GM18519 (cell line): ENCODE measurements around the gene GPR18.

ENCODE experiments used
- ATAC-seq: cut with Tn5 transposase; IDR thresholded peaks from one replicate; pipeline ENCODE4 v1.9.1; 2021; ENCODE audit warnings: mild to moderate bottlenecking, moderate library complexity; ENCODE audit not compliant: unreplicated experiment, low FRiP score

GPR18 gene

DNA sequence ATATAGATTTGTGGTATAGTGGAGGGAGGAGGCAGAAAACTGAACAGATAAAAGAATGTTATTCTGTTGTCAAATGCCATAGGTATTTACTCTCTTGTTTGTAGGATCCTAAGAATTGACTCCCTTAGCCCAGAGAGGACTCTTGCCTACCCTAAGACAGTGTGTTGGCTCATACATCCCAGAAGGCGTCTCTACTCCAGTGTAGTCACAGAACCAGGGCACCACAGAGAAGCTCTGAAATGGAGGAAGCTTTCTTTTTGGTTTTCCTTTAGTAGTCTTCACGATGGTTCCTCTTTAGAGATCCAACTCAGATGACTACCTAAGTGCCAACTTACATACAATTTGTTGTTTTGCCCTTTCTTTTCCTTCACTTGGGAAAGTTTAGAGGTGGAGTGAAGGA, 35.0 kb upstream of the GPR18 start:
- no peak for ATAC-seq

DNA sequence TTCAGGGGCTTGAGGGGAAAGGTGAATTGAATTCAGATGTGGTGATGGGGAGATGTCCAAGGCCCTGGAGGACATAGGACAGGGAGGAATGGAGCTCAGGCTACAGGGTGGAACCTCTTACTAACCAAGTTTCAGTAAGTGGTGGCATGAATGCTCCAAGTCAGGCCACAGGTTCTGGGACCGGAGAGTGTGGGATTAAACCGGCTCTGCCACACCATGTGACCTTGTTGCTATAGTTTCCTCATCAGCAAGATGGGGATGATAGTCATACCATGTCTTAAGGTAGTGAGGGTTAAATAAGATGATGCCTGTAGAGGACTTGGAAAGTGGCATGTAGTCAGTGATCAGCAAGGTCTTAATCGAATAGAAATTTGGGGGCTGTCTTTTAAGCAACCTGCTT, 32.7 kb upstream of the GPR18 start:
- no peak for ATAC-seq

- no peak for ATAC-seq
Observed at GRCh38 chr13:99289674-99290337, 31.6 kb upstream of the GPR18 start.

DNA sequence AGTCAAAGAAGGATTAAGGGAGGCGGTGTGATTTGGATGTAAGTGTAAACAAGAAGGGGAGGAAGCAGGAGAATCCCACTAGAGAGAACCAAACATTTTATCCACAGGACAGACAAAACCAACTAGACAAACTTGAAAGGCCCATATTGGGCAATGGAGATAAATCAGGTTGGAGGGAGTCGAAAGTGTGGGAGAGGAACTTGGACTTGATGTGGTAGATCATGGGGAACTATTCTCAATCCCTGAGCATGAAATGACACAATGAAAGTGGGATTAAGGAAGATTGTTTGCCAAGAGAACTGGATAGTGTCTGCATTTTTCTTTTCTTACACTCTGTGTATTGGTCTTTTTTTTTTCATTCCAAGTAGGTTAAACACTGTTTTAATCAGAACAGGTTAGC, 31.1 kb upstream of the GPR18 start:
- ATAC-seq: no peak

- peak; percentile 77 for ATAC-seq
Observed at GRCh38 chr13:99288089-99288488, 29.9 kb upstream of the GPR18 start.

DNA sequence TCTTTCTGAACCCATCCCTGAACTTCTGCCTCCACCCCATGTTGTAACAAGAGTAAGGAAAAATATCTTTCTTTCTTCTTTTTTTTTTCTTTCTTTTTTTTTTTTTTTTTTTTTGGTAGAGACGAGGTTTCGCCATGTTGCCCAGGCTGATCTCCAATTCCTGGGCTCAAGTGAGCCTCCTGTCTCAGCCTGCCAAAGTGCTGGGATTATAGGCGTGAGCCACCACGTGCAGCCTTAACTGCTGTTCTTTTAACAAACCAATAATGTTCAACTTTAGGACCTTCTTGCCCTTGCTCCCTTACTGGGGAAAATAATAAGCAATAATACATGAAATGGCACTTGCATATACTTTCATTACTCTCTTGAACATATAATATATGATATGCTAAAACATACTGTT, 29.4 kb upstream of the GPR18 start:
- no peak for ATAC-seq

- ATAC-seq: no peak
Observed at GRCh38 chr13:99285432-99286182, 27.4 kb upstream of the GPR18 start.

DNA sequence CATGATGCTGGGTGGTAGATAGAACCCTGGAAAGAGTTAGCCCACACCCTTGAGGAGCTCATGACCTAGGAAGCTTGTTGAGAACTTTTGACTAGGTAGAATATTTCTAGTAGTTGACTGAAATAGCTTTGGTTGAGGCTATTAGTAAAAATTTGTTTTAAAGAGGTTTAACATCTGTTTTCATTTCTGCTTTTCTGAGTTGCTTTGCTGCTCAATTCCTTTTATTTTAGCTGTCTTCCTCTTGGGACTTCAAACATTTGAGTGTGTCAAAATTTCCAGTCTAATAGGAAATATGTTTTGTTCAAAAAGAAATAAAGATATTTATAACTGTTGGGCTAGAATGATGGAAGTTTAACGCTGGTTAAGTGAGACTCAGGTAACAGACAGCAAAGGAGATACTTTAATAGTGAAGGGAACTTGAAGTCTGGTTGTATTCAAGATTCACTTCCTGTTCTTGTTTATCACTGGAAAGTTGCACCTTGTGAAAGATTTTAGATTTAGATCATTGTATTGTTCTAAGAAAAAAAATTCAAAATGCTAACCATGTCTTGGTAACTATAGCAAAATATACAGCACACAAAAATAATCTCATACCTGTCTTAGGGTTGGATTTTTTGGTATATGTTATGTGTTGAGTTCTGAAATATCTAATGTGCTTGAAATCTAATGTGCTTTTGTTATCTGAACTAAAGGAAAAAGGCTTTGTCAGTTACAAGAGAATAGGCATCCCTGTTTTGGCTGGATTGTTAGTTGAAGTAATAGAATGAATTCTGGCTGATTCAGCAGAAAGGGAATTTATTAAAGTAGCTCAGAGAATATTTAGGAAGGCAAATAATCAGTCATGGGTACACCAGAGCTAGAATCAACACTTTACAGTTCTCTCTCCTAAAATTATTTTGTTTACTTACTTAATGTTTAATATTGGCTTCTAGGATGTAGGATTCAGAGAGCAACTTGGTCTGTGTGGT, 24.4 kb upstream of the GPR18 start:
- ATAC-seq: peak; percentile 45

DNA sequence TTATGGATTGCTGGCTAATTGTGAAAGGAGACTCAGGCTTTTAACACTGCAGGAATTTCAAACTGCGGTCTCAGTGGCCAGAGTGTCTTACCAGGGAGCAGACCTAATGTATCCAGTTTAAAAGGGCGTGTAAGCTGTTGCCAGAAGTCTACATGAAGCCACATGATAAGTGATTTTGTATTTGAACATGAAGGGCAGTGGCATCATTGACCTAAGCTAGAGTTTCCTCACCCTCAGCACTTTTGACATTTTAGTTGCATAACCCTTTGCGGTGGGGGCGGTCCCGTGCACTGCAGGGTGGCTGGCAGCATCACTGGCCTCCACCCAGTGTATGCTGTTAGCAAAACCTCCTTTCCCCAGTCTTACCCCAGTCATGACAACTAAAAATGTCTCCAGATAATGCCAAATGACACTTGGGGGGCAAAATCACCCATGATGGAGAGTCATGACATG, 23.7 kb upstream of the GPR18 start:
- peak; percentile 46 for ATAC-seq

DNA sequence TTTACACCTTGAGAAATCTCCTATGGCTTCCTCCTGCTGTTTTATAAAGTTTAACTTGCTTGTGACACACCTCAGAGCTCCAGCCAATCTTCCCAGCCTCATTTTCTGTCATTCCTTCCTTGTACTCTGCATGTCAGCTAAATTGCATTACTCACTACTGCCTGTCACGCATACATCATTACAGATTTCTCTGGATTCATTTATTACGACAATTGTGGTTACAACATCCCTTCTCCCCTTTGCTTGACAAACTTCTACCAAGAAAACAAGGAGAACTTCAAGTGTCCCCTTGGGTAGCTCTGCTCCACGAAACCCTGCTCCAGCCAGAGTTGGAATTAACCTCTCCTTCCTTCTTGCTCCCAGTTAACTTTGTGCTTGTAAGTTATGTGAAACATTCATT, 22.0 kb upstream of the GPR18 start:
- no peak for ATAC-seq

GRCh38 chr13:99279637-99280036, 21.5 kb upstream of the GPR18 start:
- no peak for ATAC-seq

DNA sequence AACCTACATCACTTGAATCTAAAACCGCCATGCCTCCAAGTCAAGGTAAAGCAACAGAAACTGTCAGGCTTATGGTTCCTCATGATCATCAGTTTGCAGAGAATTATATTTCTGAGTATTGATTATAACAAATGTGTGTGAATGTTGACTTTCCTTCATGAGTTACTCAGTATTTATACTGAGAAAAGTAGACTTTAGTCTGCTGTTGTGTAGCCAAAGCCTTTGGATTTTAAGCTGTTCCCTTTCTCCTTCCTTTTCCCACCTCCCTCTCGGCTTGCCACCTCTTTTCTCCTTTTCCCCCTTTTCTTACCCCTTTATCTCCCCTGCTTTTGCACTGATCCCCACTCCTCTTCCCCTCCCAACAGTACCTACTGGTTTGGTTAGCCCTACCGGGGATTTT, 20.7 kb upstream of the GPR18 start:
- no peak for ATAC-seq

DNA sequence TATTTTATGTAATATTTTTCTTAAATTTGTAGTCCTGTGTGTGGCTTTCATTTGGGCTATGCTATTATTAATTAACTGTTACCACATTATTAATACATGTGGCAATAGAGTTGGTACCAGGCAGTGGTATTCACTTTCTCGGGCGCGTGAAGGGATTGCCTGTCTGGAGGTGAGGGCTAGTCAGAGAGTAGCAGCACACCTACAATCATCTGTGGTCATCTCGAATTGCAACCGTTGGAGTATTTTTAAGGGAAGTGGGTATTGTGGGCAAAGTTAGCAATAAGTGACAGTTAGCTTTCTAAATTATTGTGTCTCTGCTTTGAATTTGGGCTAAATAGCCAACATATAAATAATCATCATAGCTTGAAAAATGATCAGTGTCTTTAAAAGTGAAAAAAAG, 20.0 kb upstream of the GPR18 start:
- no peak for ATAC-seq

DNA sequence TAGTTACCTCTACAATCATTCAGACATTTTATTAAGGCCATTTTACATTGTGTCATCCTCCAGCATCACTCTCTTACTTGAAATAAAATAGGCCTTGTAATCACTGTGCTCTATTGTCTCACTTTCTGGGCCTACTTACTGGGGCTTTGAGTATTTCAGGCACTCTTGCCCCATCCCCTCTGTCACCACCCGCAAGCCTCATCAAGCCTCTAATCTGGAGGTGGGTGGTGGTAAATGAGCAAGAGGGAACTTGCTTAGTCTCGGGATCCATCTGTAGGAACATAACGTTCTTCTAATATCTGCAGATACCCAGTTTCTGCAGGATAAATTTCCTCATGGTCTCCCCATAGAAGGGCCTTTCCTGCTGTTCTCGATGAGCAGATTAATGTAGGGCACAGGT, 19.4 kb upstream of the GPR18 start:
- ATAC-seq: no peak

GRCh38 chr13:99276706-99277105, 18.5 kb upstream of the GPR18 start:
- no peak for ATAC-seq

DNA sequence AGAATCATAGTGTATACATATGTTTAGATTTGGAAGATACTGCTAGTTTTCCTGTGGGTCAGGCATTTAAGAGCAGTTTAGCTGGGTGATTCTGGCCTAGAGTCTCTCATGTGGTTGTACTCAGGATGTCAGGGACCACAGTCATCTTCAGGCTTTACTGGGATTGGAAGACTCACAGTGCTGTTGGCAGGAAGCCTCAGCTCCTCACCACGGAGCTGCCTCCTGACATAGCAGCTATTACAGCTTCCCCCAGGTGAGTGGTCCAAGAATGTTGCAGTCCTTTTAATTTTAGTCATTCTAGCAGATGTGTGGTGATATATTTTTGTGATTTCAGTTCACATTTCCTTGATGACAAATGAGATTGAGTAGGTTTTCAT, 16.9 kb upstream of the GPR18 start:
- no peak for ATAC-seq

- no peak for ATAC-seq
Observed at GRCh38 chr13:99273128-99273527, 14.9 kb upstream of the GPR18 start.

GRCh38 chr13:99272481-99272880, 14.3 kb upstream of the GPR18 start:
- no peak for ATAC-seq

DNA sequence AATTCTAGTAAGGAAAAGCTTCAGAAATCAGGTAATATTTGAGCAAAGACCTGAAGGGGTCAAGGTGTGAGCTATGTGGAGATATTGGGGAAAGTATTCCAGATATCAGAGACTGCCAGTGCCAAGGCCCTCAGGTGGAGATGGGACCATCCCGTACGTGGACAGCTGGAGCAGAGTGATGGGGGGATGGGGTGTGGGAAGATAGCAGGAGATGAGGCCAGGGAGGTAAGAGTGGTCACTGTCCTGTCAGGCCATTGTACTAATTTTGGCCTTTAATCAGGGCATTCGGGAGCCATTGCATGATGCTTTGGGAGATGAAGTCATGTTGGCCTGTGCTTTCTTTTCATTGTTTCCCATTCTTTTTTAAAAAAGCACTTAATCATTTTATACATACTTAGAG, 13.1 kb upstream of the GPR18 start:
- ATAC-seq: no peak

- no peak for ATAC-seq
Observed at GRCh38 chr13:99270518-99270917, 12.3 kb upstream of the GPR18 start.

GRCh38 chr13:99269627-99270241, 11.6 kb upstream of the GPR18 start:
- peak; percentile 58 for ATAC-seq
